A673 (cell line): ENCODE measurements around the gene XYLT2.

Experiments
- EZH2 ChIP-seq: fragments of 200-600 bp; sonication (generic); IDR thresholded peaks from 2 replicates; pipeline ENCODE4 v1.6.1; 2017; ENCODE audit warnings: borderline replicate concordance, low read depth, mild to moderate bottlenecking, mixed read lengths, antibody characterized with exemption, low read length; ENCODE audit not compliant: poor library complexity, severe bottlenecking
- TF ChIP-seq, protein P1 (sequence below): fragments of 300-800, 200-600 bp; sonication (generic); conservative IDR thresholded peaks from 2 replicates; pipeline ENCODE4 v1.5.1; 2017; ENCODE audit warnings: low read depth, mild to moderate bottlenecking, antibody characterized with exemption, low read length, moderate library complexity, mixed read lengths

DNA sequence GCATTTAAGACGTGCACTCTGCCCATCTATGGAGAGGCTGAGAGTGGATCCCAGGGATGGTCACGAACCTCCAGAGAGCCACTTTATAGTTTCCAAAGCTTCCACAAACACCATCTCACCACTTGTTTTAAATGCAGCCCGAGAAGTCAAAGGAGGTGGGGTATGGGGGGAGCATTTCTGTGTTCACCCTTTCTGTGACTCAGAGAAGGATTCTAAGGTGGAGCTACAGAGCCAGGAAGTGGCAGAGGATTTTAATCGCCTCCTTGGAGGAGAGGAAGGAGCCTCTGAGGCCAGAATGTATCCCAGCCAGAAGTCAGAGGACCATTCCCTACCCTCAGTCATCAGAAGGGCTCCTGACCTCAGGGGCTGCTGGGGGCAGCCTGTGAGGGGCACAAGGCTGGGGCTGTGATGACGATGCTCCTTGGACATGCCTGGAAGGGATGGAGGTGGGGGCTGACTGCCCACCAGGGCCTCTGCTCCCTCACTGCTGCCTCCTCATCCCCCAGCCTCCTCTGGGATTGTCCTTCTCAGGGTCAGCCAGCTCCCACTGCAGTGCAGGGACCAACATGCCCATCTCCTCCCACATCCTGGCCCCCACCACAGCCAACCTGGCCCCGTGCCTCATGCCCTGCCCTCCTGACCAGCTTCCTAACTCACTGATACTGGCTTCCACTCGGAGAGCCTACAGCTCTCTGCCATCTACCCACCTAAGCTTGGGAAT is 2.8 kb downstream of the XYLT2 start:
- TF ChIP-seq, protein P1, sequence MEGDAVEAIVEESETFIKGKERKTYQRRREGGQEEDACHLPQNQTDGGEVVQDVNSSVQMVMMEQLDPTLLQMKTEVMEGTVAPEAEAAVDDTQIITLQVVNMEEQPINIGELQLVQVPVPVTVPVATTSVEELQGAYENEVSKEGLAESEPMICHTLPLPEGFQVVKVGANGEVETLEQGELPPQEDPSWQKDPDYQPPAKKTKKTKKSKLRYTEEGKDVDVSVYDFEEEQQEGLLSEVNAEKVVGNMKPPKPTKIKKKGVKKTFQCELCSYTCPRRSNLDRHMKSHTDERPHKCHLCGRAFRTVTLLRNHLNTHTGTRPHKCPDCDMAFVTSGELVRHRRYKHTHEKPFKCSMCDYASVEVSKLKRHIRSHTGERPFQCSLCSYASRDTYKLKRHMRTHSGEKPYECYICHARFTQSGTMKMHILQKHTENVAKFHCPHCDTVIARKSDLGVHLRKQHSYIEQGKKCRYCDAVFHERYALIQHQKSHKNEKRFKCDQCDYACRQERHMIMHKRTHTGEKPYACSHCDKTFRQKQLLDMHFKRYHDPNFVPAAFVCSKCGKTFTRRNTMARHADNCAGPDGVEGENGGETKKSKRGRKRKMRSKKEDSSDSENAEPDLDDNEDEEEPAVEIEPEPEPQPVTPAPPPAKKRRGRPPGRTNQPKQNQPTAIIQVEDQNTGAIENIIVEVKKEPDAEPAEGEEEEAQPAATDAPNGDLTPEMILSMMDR, result no peak
- no peak for TF ChIP-seq EZH2
